VCaP (cell line): ENCODE results near the gene COP1.
"Not testable (repeated sequence)": the region's sequence is repeated elsewhere in the genome, so short reads cannot be mapped to it uniquely, and the experiment has no call there.

Experiments used
- H3K27ac ChIP-seq: fragments of 450-650 bp; 2 replicates; pipeline ENCODE4 v1.5.1; 2017
- CTCF ChIP-seq: fragments of 450-650 bp; conservative IDR thresholded peaks from 2 replicates; pipeline ENCODE4 v1.5.1; 2017; ENCODE audit warnings: mild to moderate bottlenecking, moderate library complexity

Gene COP1

GRCh38 chr1:176206961-176207902, at the start of gene COP1:
TSS of gene COP1 (minus strand) at chr1:176207286. CDS start at chr1:176206978, 308 bp downstream.
- TF ChIP-seq CTCF, result no peak
- peak within 1 kb of the TSS; percentile 92 for H3K27ac ChIP-seq

GRCh38 chr1:176252191-176252590, 45.1 kb upstream of the COP1 start:
- H3K27ac ChIP-seq, result no peak overlapping the region
- no peak for TF ChIP-seq CTCF

- H3K27ac ChIP-seq, result no peak overlapping the region
- TF ChIP-seq CTCF, result no peak
Observed at GRCh38 chr1:176244851-176245250, 37.8 kb upstream of the COP1 start.

GRCh38 chr1:176243746-176244145, 36.7 kb upstream of the COP1 start:
- H3K27ac ChIP-seq, result no peak overlapping the region
- no peak for TF ChIP-seq CTCF

- no peak for TF ChIP-seq CTCF
Observed at GRCh38 chr1:176241385-176242015, 34.4 kb upstream of the COP1 start.

GRCh38 chr1:176233657-176234056, 26.6 kb upstream of the COP1 start:
- H3K27ac ChIP-seq, result not testable (repeated sequence)

More at GRCh38 chr1:176241385-176242015, 34.4 kb upstream of the COP1 start:
- H3K27ac ChIP-seq, result no peak overlapping the region

- H3K27ac ChIP-seq, result no peak overlapping the region
- no peak for TF ChIP-seq CTCF
Observed at GRCh38 chr1:176227579-176227978, 20.5 kb upstream of the COP1 start.

GRCh38 chr1:176225911-176226310, 18.8 kb upstream of the COP1 start:
- TF ChIP-seq CTCF, result no peak
- H3K27ac ChIP-seq, result no peak overlapping the region
